Measurements from ENCODE around the gene NDUFB5.

GRCh38 chr3:179640469-179640868 is 35.9 kb downstream of the NDUFB5 start:
- TF ChIP-seq, protein P1, sequence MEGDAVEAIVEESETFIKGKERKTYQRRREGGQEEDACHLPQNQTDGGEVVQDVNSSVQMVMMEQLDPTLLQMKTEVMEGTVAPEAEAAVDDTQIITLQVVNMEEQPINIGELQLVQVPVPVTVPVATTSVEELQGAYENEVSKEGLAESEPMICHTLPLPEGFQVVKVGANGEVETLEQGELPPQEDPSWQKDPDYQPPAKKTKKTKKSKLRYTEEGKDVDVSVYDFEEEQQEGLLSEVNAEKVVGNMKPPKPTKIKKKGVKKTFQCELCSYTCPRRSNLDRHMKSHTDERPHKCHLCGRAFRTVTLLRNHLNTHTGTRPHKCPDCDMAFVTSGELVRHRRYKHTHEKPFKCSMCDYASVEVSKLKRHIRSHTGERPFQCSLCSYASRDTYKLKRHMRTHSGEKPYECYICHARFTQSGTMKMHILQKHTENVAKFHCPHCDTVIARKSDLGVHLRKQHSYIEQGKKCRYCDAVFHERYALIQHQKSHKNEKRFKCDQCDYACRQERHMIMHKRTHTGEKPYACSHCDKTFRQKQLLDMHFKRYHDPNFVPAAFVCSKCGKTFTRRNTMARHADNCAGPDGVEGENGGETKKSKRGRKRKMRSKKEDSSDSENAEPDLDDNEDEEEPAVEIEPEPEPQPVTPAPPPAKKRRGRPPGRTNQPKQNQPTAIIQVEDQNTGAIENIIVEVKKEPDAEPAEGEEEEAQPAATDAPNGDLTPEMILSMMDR (IDR thresholded peaks at IDR 0.05): no peak
- no peak for TF ChIP-seq POLR2A (IDR thresholded peaks at IDR 0.05; ENCODE audit: low read depth)
- no peak for TF ChIP-seq POLR2AphosphoS5 (IDR thresholded peaks at IDR 0.05)
